HEK293T (cell line): Measurements from ENCODE around the gene MVB12A.
A peak's percentile ranks its signal among the peaks of the same experiment; 100 is the strongest.

ENCODE experiments used
- CTCF ChIA-PET: fragments of 350-600 bp; formaldehyde crosslinking; extraction: SDS; loops from one replicate; lab custom pipeline; 2021; ENCODE audit warnings: antibody characterized with exemption, inconsistent platforms; lab: Yijun Ruan, JAX
- POLR2A ChIA-PET: fragments of 350-600 bp; formaldehyde crosslinking; extraction: SDS; loops from one replicate; lab custom pipeline; 2020; ENCODE audit warnings: antibody characterized with exemption, inconsistent platforms; lab: Yijun Ruan, JAX
- DNase-seq: peaks from one replicate; pipeline ENCODE4 v3.0.0; 2012; ENCODE audit warnings: mixed read lengths; ENCODE audit errors: extremely low spot score
- ARNT ChIP-seq: fragments of 450-650 bp; IDR thresholded peaks from 2 replicates; pipeline ENCODE4 v1.6.1; 2017; ENCODE audit warnings: mild to moderate bottlenecking
- BHLHE40 ChIP-seq: fragments of 450-650 bp; IDR thresholded peaks from 2 replicates; pipeline ENCODE4 v1.6.1; 2016; ENCODE audit warnings: mild to moderate bottlenecking, moderate library complexity, borderline replicate concordance
- CTBP1 ChIP-seq: fragments of 450-650 bp; IDR thresholded peaks from 2 replicates; pipeline ENCODE4 v1.6.1; 2016; ENCODE audit warnings: borderline replicate concordance
- ELF4 ChIP-seq: fragments of 450-650 bp; IDR thresholded peaks from 2 replicates; pipeline ENCODE4 v1.6.1; 2017; ENCODE audit warnings: antibody characterized with exemption
- FOXA1 ChIP-seq: fragments of 450-650 bp; IDR thresholded peaks from 2 replicates; pipeline ENCODE4 v1.6.1; 2016; ENCODE audit warnings: mild to moderate bottlenecking
- FOXK2 ChIP-seq: fragments of 450-650 bp; IDR thresholded peaks from 2 replicates; pipeline ENCODE4 v1.6.1; 2016; ENCODE audit warnings: mild to moderate bottlenecking
- FOXM1 ChIP-seq: fragments of 450-650 bp; IDR thresholded peaks from 2 replicates; pipeline ENCODE4 v1.6.1; 2017; ENCODE audit warnings: mild to moderate bottlenecking, borderline replicate concordance
- HDGF ChIP-seq: fragments of 450-650 bp; IDR thresholded peaks from 2 replicates; pipeline ENCODE4 v1.6.1; 2017; ENCODE audit warnings: antibody characterized with exemption, borderline replicate concordance
- L3MBTL2 ChIP-seq: fragments of 450-650 bp; conservative IDR thresholded peaks from 2 replicates; pipeline ENCODE4 v1.6.1; 2016; ENCODE audit warnings: mild to moderate bottlenecking
- LEF1 ChIP-seq: fragments of 450-650 bp; IDR thresholded peaks from 2 replicates; pipeline ENCODE4 v1.6.1; 2017; ENCODE audit warnings: mild to moderate bottlenecking, borderline replicate concordance
- NFRKB ChIP-seq: fragments of 450-650 bp; IDR thresholded peaks from 2 replicates; pipeline ENCODE4 v1.6.1; 2016; ENCODE audit warnings: mild to moderate bottlenecking, moderate library complexity
- PKNOX1 ChIP-seq: fragments of 450-650 bp; IDR thresholded peaks from 2 replicates; pipeline ENCODE4 v1.6.1; 2016
- SP1 ChIP-seq: fragments of 450-650 bp; IDR thresholded peaks from 2 replicates; pipeline ENCODE4 v1.6.1; 2017
- SUZ12 ChIP-seq: fragments of 450-650 bp; IDR thresholded peaks from 2 replicates; pipeline ENCODE4 v1.6.1; 2016; ENCODE audit warnings: mild to moderate bottlenecking
- TARDBP ChIP-seq: fragments of 450-650 bp; IDR thresholded peaks from 2 replicates; pipeline ENCODE4 v1.6.1; 2016
- ZNF384 ChIP-seq: fragments of 450-650 bp; IDR thresholded peaks from 2 replicates; pipeline ENCODE4 v1.6.1; 2016

Gene MVB12A

GRCh38 chr19:17418710-17419109 lies 1.1 kb upstream of the MVB12A start:
- POLR2A ChIA-PET: interaction anchor here (1.0 to 2.0 kb wide), 5 partner anchors 12 to 110 kb away, joined by 5 to 25 read pairs (median 6); partner anchors contain the start of genes BST2 and DDA1
- TF ChIP-seq ELF4 (no peak), SUZ12 (no peak), FOXM1 (no peak), NFRKB (no peak), BHLHE40 (no peak), TARDBP (no peak), ZNF384 (no peak), HDGF (no peak), SP1 (no peak), FOXK2 (no peak), CTBP1 (no peak), FOXA1 (no peak), PKNOX1 (no peak), ARNT (no peak), LEF1 (no peak), L3MBTL2 (no peak)
- CTCF ChIA-PET: interaction anchor here (0.6 to 1.1 kb wide), 3 partner anchors 13 to 617 kb away, joined by 3 to 4 read pairs (median 4); partner anchors contain the start of gene BST2
- DNase-seq: no peak

- ChIA-PET POLR2A (interaction anchor here (0.5 to 2.0 kb wide), 23 partner anchors 8 to 889 kb away, joined by 3 to 25 read pairs (median 4); partner anchors contain the start of genes BABAM1, BST2, DDA1 and JUND), CTCF (interaction anchor here (0.6 to 1.1 kb wide), 3 partner anchors 8 to 32 kb away, joined by 3 to 4 read pairs (median 4); partner anchors contain the start of gene BST2)
- TF ChIP-seq L3MBTL2: no peak
- TF ChIP-seq FOXM1: no peak
- TF ChIP-seq ELF4: no peak
- no peak for TF ChIP-seq LEF1
- no peak for TF ChIP-seq NFRKB
- no peak for DNase-seq
These were observed 660 bp upstream of the MVB12A start for GRCh38 chr19:17419154-17419620.

DNA sequence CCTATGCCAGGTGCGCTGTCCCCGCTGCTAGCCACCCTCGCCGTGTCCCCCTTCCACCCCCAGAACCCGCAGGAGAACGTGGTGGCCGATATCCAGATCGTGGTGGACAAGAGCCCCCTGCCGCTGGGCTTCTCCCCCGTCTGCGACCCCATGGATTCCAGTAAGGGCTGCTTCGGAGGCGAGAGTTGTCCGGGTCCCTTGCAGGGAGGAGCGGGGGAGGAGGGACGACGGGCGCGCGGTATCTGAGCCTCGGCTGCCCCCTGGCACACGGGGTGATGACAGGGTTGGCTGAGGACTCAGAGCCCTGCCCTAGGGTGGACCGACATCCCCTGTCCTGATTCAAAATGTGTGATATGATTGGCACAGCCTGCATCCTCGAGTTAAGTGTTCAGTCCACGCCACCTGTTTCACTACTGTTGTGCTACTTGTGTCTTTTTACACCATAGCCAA lies 653 bp downstream of the MVB12A start:
- TF ChIP-seq LEF1 (no peak), FOXM1 (no peak), HDGF (no peak), NFRKB (no peak), L3MBTL2 (peak; percentile 65), BHLHE40 (no peak)
- CTCF ChIA-PET: no interaction called here
- POLR2A ChIA-PET: interaction anchor here (0.6 to 1.4 kb wide), 2 partner anchors 14 to 17 kb away, joined by 3 to 4 read pairs; no protein-coding TSS in a partner anchor
- DNase-seq: no peak

GRCh38 chr19:17421942-17422341 lies 2.1 kb downstream of the MVB12A start:
- CTCF ChIA-PET: no interaction called here
- POLR2A ChIA-PET: no interaction called here

DNA sequence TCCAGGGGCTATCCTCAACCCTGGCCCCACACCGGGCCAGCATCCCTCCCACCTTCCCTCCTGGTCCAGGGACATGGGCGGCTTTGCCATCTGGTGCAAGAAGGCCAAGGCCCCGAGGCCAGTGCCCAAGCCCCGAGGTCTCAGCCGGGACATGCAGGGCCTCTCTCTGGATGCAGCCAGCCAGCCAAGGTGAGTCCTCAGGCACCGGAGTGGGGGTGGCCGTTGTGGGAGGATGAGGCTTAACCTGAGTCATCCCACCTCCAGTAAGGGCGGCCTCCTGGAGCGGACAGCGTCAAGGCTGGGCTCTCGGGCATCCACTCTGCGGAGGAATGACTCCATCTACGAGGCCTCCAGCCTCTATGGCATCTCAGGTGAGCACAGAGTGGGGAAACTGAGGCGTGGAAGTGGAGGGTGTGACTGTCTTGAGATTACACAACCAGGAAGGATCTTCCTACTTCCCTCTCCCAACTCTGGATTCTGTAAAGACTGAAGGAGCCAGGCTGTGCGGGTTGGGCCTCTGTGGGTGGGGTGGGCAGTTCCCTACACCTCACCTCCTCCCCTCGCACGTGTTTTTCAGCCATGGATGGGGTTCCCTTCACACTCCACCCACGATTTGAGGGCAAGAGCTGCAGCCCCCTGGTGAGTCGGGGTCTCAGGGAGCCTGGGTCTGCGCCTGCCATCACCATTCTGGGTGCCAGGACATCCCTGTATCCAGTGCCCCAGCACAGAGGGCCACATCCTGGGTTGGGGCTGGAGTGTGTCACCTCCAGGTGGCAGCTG lies 3.8 kb downstream of the MVB12A start:
- DNase-seq: no peak
- POLR2A ChIA-PET: no interaction called here
- no peak for TF ChIP-seq TARDBP
- no peak for TF ChIP-seq LEF1
- no peak for TF ChIP-seq ARNT
- no peak for TF ChIP-seq CTBP1
- TF ChIP-seq SP1: no peak
- CTCF ChIA-PET: interaction anchor here (0.6 kb wide), 1 partner anchor 42 kb away, joined by 5 read pairs; no protein-coding TSS in a partner anchor

More at GRCh38 chr19:17421942-17422341, 2.1 kb downstream of the MVB12A start:
- TF ChIP-seq FOXK2: no peak
- no peak for TF ChIP-seq ARNT
- DNase-seq: no peak

DNA sequence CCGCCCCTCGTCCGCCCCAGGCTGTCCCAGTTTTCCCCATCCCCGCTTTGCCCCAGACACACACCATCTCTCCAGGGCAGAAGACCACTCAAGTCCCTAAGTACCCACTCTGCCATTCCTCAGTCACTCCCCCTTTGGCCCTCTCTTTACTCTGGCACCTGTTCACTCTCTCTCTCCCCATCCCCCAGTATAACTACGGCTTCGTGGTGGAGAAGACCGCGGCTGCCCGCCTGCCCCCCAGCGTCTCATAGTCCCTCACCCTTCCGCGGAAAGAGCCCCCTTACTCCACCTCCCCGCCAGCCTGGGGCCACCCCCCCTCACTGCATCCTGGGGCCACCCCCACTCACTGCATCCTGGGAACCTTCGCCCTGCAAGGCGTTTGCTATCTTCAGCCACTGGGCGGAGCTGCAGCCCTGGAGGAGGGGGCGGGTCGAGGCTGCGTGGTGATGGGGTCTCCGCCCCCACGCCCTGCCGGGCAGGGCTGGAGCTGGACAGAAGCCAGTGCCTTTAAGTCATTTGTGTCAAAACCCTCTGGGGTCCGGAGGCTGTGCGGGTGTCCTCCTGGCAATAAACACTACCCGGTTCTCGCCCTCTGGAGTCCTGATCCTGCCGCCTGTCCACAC lies 5.0 kb downstream of the MVB12A start:
- CTCF ChIA-PET: interaction anchor here (0.6 to 1.2 kb wide), 3 partner anchors 24 to 60 kb away, joined by 3 to 6 read pairs (median 3); partner anchors contain the start of gene TMEM221
- POLR2A ChIA-PET: interaction anchor here (0.7 kb wide), 1 partner anchor 12 kb away, joined by 3 read pairs; no protein-coding TSS in a partner anchor
- DNase-seq: peak; percentile 76
- no peak for TF ChIP-seq FOXA1
- TF ChIP-seq TARDBP: no peak
- no peak for TF ChIP-seq ELF4
- TF ChIP-seq NFRKB: no peak
- TF ChIP-seq FOXK2: no peak
- no peak for TF ChIP-seq CTBP1
- no peak for TF ChIP-seq BHLHE40
- TF ChIP-seq PKNOX1: no peak
- no peak for TF ChIP-seq L3MBTL2
- TF ChIP-seq FOXM1: no peak
- TF ChIP-seq SUZ12: no peak

- no peak for DNase-seq
- CTCF ChIA-PET: interaction anchor here (0.6 to 1.3 kb wide), 3 partner anchors 12 to 503 kb away, joined by 3 to 6 read pairs (median 4); partner anchors contain the start of genes CCDC124 and TMEM221
- POLR2A ChIA-PET: interaction anchor here (1.4 kb wide), 1 partner anchor 10 kb away, joined by 4 read pairs; the partner anchor contains the start of gene MVB12A
- TF ChIP-seq FOXA1 (no peak), BHLHE40 (no peak), TARDBP (no peak), LEF1 (no peak)
These were observed 9.8 kb downstream of the MVB12A start for GRCh38 chr19:17429641-17430113.
